Inflammatory macrophage (primary cell): ENCODE results near the gene GPATCH8.
"Not testable (repeated sequence)": the region's sequence is repeated elsewhere in the genome, so short reads cannot be mapped to it uniquely, and the experiment has no call there.

Source experiments
- DNase-seq, 2 donors: peaks; one replicate each; pipeline ENCODE4 v3.0.0-alpha.2; 2020 to 2022

GPATCH8 gene

GRCh38 chr17:44527102-44527501 lies 23.9 kb upstream of the GPATCH8 start:
- DNase-seq, result no peak

GRCh38 chr17:44523672-44523972 lies 20.4 kb upstream of the GPATCH8 start:
- DNase-seq, result no peak

- DNase-seq, result peak; percentile 76 to 78
Measured at GRCh38 chr17:44522883-44523671, 19.9 kb upstream of the GPATCH8 start.

GRCh38 chr17:44518032-44518431 lies 14.8 kb upstream of the GPATCH8 start:
- DNase-seq, result no peak

GRCh38 chr17:44511241-44512134 lies 8.3 kb upstream of the GPATCH8 start:
- DNase-seq, result peak in 1 of 2 donors; percentile 37

- not testable (repeated sequence) for DNase-seq
Measured at GRCh38 chr17:44506939-44507604, 3.9 kb upstream of the GPATCH8 start.

GRCh38 chr17:44502598-44503146 lies 534 bp downstream of the GPATCH8 start:
- DNase-seq, result no peak

GRCh38 chr17:44501866-44502375 lies 1.3 kb downstream of the GPATCH8 start:
- no peak for DNase-seq

- no peak for DNase-seq
Measured at GRCh38 chr17:44499722-44500121, 3.5 kb downstream of the GPATCH8 start.

- no peak for DNase-seq
Measured at GRCh38 chr17:44496815-44497214, 6.4 kb downstream of the GPATCH8 start.

- no peak for DNase-seq
Measured at GRCh38 chr17:44493339-44493738, 9.9 kb downstream of the GPATCH8 start.

- DNase-seq, result no peak
Measured at GRCh38 chr17:44492706-44493272, 10.4 kb downstream of the GPATCH8 start.

- DNase-seq, result no peak
Measured at GRCh38 chr17:44489581-44489980, 13.6 kb downstream of the GPATCH8 start.

- DNase-seq, result no peak
Measured at GRCh38 chr17:44487170-44487569, 16.0 kb downstream of the GPATCH8 start.

- no peak for DNase-seq
Measured at GRCh38 chr17:44473367-44473766, 29.8 kb downstream of the GPATCH8 start.

- DNase-seq, result no peak
Measured at GRCh38 chr17:44469676-44470075, 33.5 kb downstream of the GPATCH8 start.

GRCh38 chr17:44467108-44467507 lies 36.1 kb downstream of the GPATCH8 start:
- no peak for DNase-seq

- DNase-seq, result no peak
Measured at GRCh38 chr17:44466339-44466738, 36.9 kb downstream of the GPATCH8 start.

- DNase-seq, result no peak
Measured at GRCh38 chr17:44465897-44466296, 37.3 kb downstream of the GPATCH8 start.

- no peak for DNase-seq
Measured at GRCh38 chr17:44465276-44465675, 37.9 kb downstream of the GPATCH8 start.

GRCh38 chr17:44464037-44464436 lies 39.2 kb downstream of the GPATCH8 start:
- DNase-seq, result no peak

GRCh38 chr17:44451832-44452231 lies 51.4 kb downstream of the GPATCH8 start:
- no peak for DNase-seq
